Uterus (tissue), 2 donors: ENCODE results near the gene MPND.

Source experiments
- POLR2A ChIP-seq, 2 donors: fragments of 450-650 bp; IDR thresholded peaks; one replicate each; pipeline ENCODE4 v1.6.1; 2016; ENCODE audit warnings: antibody characterized with exemption in 2 of 2, mild to moderate bottlenecking in 1 of 2, moderate library complexity in 1 of 2
- TF ChIP-seq, protein P1 (sequence below), 4 experiments: fragments of 200-600 bp in 2 of 4; fragments of 450-650 bp in 2 of 4; sonication (generic) in 2 of 4; IDR thresholded peaks; one replicate each; pipeline ENCODE4 v1.5.1; 2016 to 2019; ENCODE audit warnings: antibody characterized with exemption in 4 of 4, mild to moderate bottlenecking in 2 of 4, moderate library complexity in 1 of 4

DNA sequence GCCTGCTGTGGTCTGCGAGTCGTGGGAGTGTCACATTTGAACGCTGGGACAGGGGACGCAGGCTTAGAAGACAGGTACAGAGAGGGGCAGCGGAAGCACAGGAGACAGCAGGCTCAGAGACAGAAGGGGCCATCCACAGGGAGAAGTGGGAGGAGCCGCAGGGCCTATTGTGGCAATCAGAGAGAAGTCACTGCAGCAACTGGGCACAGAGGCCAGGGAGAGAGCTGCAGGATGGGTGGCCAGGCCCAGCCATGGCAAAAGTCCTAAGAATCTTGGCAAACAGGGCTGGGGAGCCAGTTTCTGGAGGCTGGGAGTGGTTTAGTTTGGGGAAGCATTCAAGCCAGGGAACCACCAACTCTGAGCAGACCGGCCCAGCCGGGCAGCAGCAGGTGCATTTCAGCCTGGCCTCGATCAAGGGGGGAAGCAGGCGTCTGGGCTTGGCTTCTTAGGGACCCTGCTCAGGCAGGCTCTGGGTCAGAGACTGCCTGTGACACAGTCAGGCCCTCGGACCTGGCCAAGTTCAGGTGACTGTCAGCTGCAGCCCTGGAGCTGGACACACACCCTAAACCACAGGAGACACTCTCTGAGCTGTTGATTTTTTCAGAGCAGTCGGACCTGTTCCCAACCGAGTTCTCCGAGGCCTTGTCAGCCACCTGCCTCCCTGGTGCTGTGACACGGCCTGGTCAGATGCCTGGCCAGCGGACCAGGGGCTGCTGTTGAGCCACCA, 45.1 kb downstream of the MPND start:
- TF ChIP-seq POLR2A (IDR thresholded peaks at IDR 0.05): no peak
- TF ChIP-seq, protein P1, sequence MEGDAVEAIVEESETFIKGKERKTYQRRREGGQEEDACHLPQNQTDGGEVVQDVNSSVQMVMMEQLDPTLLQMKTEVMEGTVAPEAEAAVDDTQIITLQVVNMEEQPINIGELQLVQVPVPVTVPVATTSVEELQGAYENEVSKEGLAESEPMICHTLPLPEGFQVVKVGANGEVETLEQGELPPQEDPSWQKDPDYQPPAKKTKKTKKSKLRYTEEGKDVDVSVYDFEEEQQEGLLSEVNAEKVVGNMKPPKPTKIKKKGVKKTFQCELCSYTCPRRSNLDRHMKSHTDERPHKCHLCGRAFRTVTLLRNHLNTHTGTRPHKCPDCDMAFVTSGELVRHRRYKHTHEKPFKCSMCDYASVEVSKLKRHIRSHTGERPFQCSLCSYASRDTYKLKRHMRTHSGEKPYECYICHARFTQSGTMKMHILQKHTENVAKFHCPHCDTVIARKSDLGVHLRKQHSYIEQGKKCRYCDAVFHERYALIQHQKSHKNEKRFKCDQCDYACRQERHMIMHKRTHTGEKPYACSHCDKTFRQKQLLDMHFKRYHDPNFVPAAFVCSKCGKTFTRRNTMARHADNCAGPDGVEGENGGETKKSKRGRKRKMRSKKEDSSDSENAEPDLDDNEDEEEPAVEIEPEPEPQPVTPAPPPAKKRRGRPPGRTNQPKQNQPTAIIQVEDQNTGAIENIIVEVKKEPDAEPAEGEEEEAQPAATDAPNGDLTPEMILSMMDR (IDR thresholded peaks at IDR 0.05): no peak
